Activated naive CD8-positive, alpha-beta T cell treated with anti-CD3 and anti-CD28 coated beads, Interleukin-2, amount 50 U/mL, for 24 hours (primary cell): ENCODE results near the gene SYTL4.

ENCODE experiments used
- ATAC-seq: fragments of 150-1000 bp; cut with Tn5 transposase; one replicate; pipeline ENCODE4 v1.10.0; 2021
- DNase-seq: peaks from one replicate; pipeline ENCODE4 v3.0.0; 2021
- H3K27ac Mint-ChIP-seq: one replicate; pipeline ENCODE4 v1.8.0; 2021; ENCODE audit warnings: mild to moderate bottlenecking, mixed read lengths
- H3K27me3 Mint-ChIP-seq: one replicate; pipeline ENCODE4 v1.8.0; 2021; ENCODE audit warnings: mixed read lengths
- H3K36me3 Mint-ChIP-seq: one replicate; pipeline ENCODE4 v1.8.0; 2021; ENCODE audit warnings: low read depth, mixed read lengths
- H3K4me1 Mint-ChIP-seq: one replicate; pipeline ENCODE4 v1.8.0; 2021; ENCODE audit warnings: mixed read lengths
- H3K4me3 Mint-ChIP-seq: one replicate; pipeline ENCODE4 v1.8.0; 2021; ENCODE audit warnings: mild to moderate bottlenecking, moderate library complexity, mixed read lengths
- H3K9me3 Mint-ChIP-seq: one replicate; pipeline ENCODE4 v1.8.0; 2021; ENCODE audit warnings: mixed read lengths

SYTL4 gene

DNA sequence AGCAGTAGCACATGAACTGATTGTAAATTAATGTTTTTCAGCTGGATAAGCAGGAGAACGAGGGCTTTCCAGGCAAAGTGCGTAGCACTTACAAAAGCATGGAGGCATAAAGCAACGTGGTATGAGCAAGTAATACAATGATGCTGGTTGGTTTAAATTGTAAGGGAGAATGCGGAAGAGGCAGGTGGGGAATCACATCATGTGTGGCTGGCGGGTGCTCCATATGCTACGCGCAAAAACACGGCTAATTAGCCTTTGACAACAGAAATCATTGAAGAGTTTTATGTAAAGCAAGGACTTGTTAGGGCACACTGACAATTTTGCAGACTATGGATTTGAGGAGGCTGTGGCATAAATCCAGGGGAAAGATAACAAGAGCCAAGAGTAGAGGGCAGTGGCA is 14.6 kb downstream of the SYTL4 start:
- H3K27ac Mint-ChIP-seq = no peak overlapping the region
- no peaks in the 10 kb centered on the region for H3K36me3 Mint-ChIP-seq
- peaks cover 3% of the 10 kb centered on the region for H3K27me3 Mint-ChIP-seq
- DNase-seq (no peak), ATAC-seq (no peak)
- H3K4me1 Mint-ChIP-seq = no peaks in the 10 kb centered on the region
- H3K9me3 Mint-ChIP-seq = no peaks in the 10 kb centered on the region
- no peak overlapping the region for H3K4me3 Mint-ChIP-seq

GRCh38 chrX:100710816-100711215 is 21.1 kb downstream of the SYTL4 start:
- DNase-seq (no peak), ATAC-seq (no peak)
- Mint-ChIP-seq H3K27ac (no peak overlapping the region), H3K4me1 (no peaks in the 10 kb centered on the region), H3K4me3 (no peak overlapping the region), H3K36me3 (no peaks in the 10 kb centered on the region), H3K9me3 (no peaks in the 10 kb centered on the region), H3K27me3 (peaks cover 6% of the 10 kb centered on the region)

DNA sequence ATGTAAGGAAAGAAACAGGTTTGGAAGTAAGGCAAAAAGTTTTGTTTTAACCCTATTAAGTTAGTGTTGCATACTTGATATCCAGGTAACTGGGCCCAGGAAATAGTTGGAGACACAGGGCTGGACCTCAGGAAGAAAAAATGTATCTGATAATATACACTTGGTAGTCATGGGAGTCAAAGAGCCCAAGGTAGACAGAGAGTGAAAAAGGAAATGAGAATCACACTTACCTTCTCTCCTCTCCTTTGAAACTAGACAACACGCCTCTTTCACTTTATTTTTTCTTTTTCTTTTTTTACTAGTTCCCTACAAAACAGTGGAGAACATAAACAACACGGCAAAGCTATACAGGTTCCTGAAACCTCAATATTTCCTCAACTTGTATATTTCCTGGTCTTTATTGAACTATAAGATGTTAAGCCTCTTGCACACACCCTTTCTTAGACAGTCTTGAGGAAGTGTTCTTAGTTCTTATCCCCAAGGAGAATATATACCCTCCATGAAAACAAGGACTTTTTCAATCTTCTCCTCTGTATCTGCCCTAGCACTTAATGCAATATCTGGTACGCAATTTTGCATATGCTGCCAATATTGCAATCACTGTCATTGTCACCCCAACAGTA is 27.2 kb downstream of the SYTL4 start:
- H3K27me3 Mint-ChIP-seq = peaks cover 20% of the 10 kb centered on the region
- no peak for DNase-seq
- no peaks in the 10 kb centered on the region for H3K9me3 Mint-ChIP-seq
- no peak overlapping the region for H3K27ac Mint-ChIP-seq
- no peaks in the 10 kb centered on the region for H3K4me1 Mint-ChIP-seq
- H3K4me3 Mint-ChIP-seq = no peak overlapping the region
- no peak for ATAC-seq
- H3K36me3 Mint-ChIP-seq = no peaks in the 10 kb centered on the region

DNA sequence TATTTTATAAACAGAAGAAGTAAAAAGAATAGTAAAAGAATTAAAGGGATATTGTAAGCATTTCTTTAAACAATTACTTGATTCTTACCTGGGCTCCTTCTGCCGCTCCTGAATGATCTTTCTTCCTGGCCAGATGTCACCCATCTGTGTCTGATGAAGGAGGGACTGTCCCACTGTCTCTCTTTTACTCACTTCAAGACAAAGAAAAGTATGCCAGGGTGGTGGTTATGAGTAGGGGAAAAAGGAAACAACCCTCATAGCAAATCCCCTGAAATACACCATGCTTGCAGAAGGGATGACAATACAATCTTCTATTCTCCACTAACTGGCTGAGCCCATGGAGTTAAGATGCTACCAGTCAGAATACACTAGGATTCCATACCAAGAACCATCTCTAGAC is 31.1 kb downstream of the SYTL4 start:
- H3K27ac Mint-ChIP-seq = no peak overlapping the region
- H3K4me3 Mint-ChIP-seq = no peak overlapping the region
- peak; percentile 43 for ATAC-seq
- DNase-seq = no peak
- H3K36me3 Mint-ChIP-seq = no peaks in the 10 kb centered on the region
- no peaks in the 10 kb centered on the region for H3K9me3 Mint-ChIP-seq
- peaks cover 19% of the 10 kb centered on the region for H3K27me3 Mint-ChIP-seq
- peaks cover 8% of the 10 kb centered on the region for H3K4me1 Mint-ChIP-seq

DNA sequence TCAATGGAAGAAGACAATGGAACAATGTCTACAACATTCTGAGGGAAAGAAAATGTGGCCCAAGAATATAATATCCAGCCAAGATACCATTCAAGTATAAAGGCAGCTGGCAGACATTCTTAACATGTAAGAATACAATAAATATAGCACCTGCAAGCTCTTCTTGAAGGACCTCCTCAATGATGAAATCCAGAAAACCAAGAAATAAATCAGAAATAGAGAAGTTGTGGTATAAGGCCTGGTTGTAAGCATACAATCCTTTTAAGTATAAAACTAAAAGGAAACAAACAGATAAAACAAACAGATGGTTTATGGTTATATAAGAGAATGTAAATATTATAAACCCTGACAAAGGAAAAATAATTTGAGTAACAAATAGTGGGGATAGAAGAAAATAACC is 33.4 kb downstream of the SYTL4 start:
- ATAC-seq = no peak
- DNase-seq = no peak
- Mint-ChIP-seq H3K36me3 (no peaks in the 10 kb centered on the region), H3K27me3 (peaks cover 29% of the 10 kb centered on the region), H3K27ac (no peak overlapping the region), H3K4me3 (no peak overlapping the region), H3K9me3 (no peaks in the 10 kb centered on the region), H3K4me1 (peaks cover 16% of the 10 kb centered on the region)

GRCh38 chrX:100696699-100697351 is 35.1 kb downstream of the SYTL4 start:
- H3K36me3 Mint-ChIP-seq = no peaks in the 10 kb centered on the region
- no peak overlapping the region for H3K4me3 Mint-ChIP-seq
- peak overlapping the region; percentile 32 for H3K27ac Mint-ChIP-seq
- DNase-seq (no peak), ATAC-seq (no peak)
- no peaks in the 10 kb centered on the region for H3K9me3 Mint-ChIP-seq
- peaks cover 24% of the 10 kb centered on the region for H3K27me3 Mint-ChIP-seq
- H3K4me1 Mint-ChIP-seq = peaks cover 16% of the 10 kb centered on the region

DNA sequence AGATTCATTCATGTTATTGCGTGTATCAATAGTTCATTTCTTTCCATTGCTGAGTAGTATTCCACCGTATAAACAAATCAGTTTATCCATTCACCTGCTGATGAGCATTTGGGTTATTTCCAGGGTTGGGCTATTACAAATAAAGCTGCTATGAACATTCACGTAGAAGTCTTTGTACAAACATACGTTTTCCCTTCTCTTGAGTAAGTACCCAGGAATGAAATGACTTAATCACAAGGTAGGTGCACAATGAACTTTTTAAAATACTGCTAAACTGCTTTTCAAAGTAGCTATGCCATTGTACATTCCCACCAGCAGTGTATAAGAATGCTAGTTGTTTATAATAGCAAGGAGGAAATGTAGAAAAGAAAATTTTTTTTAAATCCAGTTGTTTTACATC is 35.9 kb downstream of the SYTL4 start:
- DNase-seq = no peak
- Mint-ChIP-seq H3K27me3 (peaks cover 24% of the 10 kb centered on the region), H3K9me3 (no peaks in the 10 kb centered on the region), H3K27ac (no peak overlapping the region), H3K36me3 (no peaks in the 10 kb centered on the region), H3K4me1 (peaks cover 16% of the 10 kb centered on the region), H3K4me3 (no peak overlapping the region)
- no peak for ATAC-seq

DNA sequence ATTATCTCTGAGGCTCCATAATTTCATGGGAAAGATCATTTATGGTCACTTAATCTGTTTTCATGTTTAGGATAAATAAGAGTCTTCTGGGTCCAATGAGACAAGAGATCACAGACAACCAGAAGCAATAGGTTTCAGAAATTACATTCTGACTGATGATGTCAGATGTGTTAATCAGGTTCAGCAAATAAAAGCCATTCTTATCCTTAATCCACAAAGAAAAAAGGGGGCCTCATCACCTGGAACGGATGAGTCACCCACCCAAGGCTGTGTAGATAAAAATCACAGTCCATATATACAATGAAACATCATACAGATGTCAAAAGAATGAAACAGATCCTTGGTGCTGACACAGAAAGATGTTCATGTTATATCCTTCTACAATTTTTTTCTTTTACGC is 36.6 kb downstream of the SYTL4 start:
- H3K4me3 Mint-ChIP-seq = no peak overlapping the region
- peaks cover 24% of the 10 kb centered on the region for H3K27me3 Mint-ChIP-seq
- DNase-seq (no peak), ATAC-seq (peak; percentile 40)
- H3K4me1 Mint-ChIP-seq = peaks cover 16% of the 10 kb centered on the region
- no peaks in the 10 kb centered on the region for H3K36me3 Mint-ChIP-seq
- H3K27ac Mint-ChIP-seq = no peak overlapping the region
- no peaks in the 10 kb centered on the region for H3K9me3 Mint-ChIP-seq

GRCh38 chrX:100687546-100687945 is 44.4 kb downstream of the SYTL4 start:
- Mint-ChIP-seq H3K4me3 (no peak overlapping the region), H3K27ac (no peak overlapping the region), H3K27me3 (no peaks in the 10 kb centered on the region), H3K9me3 (no peaks in the 10 kb centered on the region), H3K36me3 (no peaks in the 10 kb centered on the region), H3K4me1 (peaks cover 24% of the 10 kb centered on the region)
- DNase-seq (no peak), ATAC-seq (peak; percentile 56)

DNA sequence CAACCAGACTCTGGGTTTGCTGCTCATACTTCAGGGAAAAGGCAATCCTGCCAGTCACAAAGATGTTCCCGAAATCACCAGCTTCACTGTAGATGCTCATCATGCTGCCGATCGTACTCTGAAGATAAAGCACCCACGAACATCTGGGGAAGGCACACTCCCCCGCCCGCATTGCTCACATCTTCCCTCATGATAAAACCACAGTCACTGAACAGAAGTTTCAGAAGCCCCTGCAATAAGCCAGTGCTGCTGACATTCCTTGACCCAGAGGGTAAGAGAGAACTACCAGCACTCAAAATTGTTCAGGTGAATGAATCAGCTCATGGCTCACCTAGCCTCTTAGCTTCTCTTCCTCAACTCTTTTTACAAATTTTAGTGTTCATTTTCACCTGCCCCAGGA is 44.8 kb downstream of the SYTL4 start:
- H3K4me3 Mint-ChIP-seq = no peak overlapping the region
- H3K9me3 Mint-ChIP-seq = no peaks in the 10 kb centered on the region
- peaks cover 24% of the 10 kb centered on the region for H3K4me1 Mint-ChIP-seq
- H3K27ac Mint-ChIP-seq = no peak overlapping the region
- no peaks in the 10 kb centered on the region for H3K36me3 Mint-ChIP-seq
- DNase-seq (peak; percentile 25), ATAC-seq (peak; percentile 82)
- H3K27me3 Mint-ChIP-seq = no peaks in the 10 kb centered on the region

DNA sequence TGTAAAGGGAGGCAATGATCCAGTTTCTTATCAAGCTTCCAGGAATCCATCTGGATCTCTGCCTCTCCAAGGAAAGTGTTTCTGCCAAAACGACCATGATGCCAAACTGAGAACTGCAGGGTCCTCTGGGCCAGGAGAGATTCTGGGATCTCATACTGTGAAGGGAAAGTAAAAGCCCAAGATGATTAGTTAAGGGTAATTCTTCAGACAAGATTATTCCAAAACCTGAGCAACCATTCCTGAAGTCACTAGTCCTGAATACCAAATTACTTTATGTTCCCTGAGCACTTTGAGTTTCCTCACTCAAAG is 46.0 kb downstream of the SYTL4 start:
- no peaks in the 10 kb centered on the region for H3K36me3 Mint-ChIP-seq
- DNase-seq (no peak), ATAC-seq (no peak)
- no peak overlapping the region for H3K27ac Mint-ChIP-seq
- H3K4me1 Mint-ChIP-seq = peaks cover 24% of the 10 kb centered on the region
- no peaks in the 10 kb centered on the region for H3K27me3 Mint-ChIP-seq
- H3K9me3 Mint-ChIP-seq = no peaks in the 10 kb centered on the region
- H3K4me3 Mint-ChIP-seq = no peak overlapping the region

- peak; percentile 61 for DNase-seq
- Mint-ChIP-seq H3K4me1 (peaks cover 24% of the 10 kb centered on the region), H3K27me3 (no peaks in the 10 kb centered on the region), H3K4me3 (no peak overlapping the region), H3K27ac (no peak overlapping the region), H3K36me3 (no peaks in the 10 kb centered on the region), H3K9me3 (no peaks in the 10 kb centered on the region)
- ATAC-seq = peak; percentile 65
These were observed 46.5 kb downstream of the SYTL4 start for GRCh38 chrX:100685284-100685996.

GRCh38 chrX:100682939-100683338 is 49.0 kb downstream of the SYTL4 start:
- Mint-ChIP-seq H3K36me3 (no peaks in the 10 kb centered on the region), H3K9me3 (no peaks in the 10 kb centered on the region)
- no peak for ATAC-seq

DNA sequence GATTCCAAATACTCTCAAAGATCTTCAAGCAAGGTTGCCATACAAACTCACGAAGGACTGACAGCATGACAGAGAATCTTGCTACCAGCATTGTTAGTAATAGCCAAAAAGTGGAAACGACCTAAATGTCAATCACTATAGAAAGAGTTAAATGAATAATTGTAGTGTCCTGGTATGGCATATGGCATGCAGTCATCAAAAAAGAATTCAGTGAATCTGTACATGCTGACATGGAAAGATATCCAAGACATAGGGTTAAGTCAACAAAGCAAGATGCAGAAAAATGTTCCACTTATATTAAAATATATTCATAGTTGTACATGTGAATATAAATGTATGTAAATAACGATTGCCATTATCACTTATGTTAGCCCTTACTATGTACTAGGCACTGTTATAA is 50.3 kb downstream of the SYTL4 start:
- ATAC-seq (no peak), DNase-seq (no peak)
- H3K9me3 Mint-ChIP-seq = no peaks in the 10 kb centered on the region
- H3K27me3 Mint-ChIP-seq = peaks cover 4% of the 10 kb centered on the region
- peaks cover 9% of the 10 kb centered on the region for H3K4me1 Mint-ChIP-seq
- no peaks in the 10 kb centered on the region for H3K36me3 Mint-ChIP-seq
- no peak overlapping the region for H3K4me3 Mint-ChIP-seq
- no peak overlapping the region for H3K27ac Mint-ChIP-seq

More at GRCh38 chrX:100682939-100683338, 49.0 kb downstream of the SYTL4 start:
- no peak for DNase-seq
- Mint-ChIP-seq H3K4me3 (no peak overlapping the region), H3K27ac (no peak overlapping the region), H3K4me1 (peaks cover 23% of the 10 kb centered on the region), H3K27me3 (peaks cover 4% of the 10 kb centered on the region)

DNA sequence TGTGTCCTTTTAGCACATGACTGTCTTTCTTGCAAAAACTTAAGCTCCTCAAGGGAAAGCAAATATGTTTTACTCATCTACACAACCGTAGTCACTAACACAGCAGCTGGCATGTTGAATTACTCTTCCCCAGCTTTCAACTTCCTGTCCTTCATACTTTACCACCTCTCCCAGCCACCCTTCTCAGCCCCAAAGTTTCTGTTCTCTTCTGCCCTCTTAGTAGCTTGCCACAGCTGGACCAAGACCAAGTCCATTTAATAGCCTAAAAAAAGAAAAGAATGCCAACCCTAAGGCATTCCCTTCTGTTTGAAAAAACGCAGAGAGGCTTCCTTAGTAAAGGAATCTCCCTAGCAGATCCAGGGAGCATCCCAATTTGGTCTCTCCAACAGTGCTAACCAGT is 51.2 kb downstream of the SYTL4 start:
- Mint-ChIP-seq H3K27ac (no peak overlapping the region), H3K9me3 (no peaks in the 10 kb centered on the region), H3K27me3 (peaks cover 4% of the 10 kb centered on the region), H3K36me3 (no peaks in the 10 kb centered on the region), H3K4me3 (no peak overlapping the region), H3K4me1 (peaks cover 3% of the 10 kb centered on the region)
- ATAC-seq (no peak), DNase-seq (no peak)
